GM12873 (cell line): ENCODE measurements around the gene FBXL13.

ENCODE experiments used
- CTCF ChIP-seq: IDR thresholded peaks from 2 replicates; pipeline ENCODE4 v1.5.1; 2012; ENCODE audit warnings: low read depth, mild to moderate bottlenecking, moderate library complexity, low read length, control low read depth; ENCODE audit not compliant: insufficient read depth; ENCODE audit errors: missing control alignments

The FBXL13 gene

GRCh38 chr7:103077318-103077717, 2.7 kb upstream of the FBXL13 start:
- TF ChIP-seq CTCF: no peak

- TF ChIP-seq CTCF: no peak
These were observed 2.2 kb upstream of the FBXL13 start for GRCh38 chr7:103076764-103077163.

GRCh38 chr7:103075337-103075918, 832 bp upstream of the FBXL13 start:
- no peak for TF ChIP-seq CTCF

- TF ChIP-seq CTCF: no peak
These were observed 542 bp downstream of the FBXL13 start for GRCh38 chr7:103073989-103074518.

- no peak for TF ChIP-seq CTCF
These were observed 3.6 kb downstream of the FBXL13 start for GRCh38 chr7:103071000-103071399.

GRCh38 chr7:103068414-103069403, 5.9 kb downstream of the FBXL13 start:
- no peak for TF ChIP-seq CTCF

GRCh38 chr7:103065667-103066066, 8.9 kb downstream of the FBXL13 start:
- peak; percentile 76 for TF ChIP-seq CTCF
